Subcutaneous adipose tissue (tissue), 4 donors: ENCODE measurements around the gene AIF1L. TPM values are rescaled to one million over a fixed set of nuclear protein-coding genes. Genes with fewer than 3 reads are reported as not detected.

Source experiments
- CTCF ChIP-seq: fragments of 450-650 bp; IDR thresholded peaks from one replicate; pipeline ENCODE4 v1.5.1; 2016; ENCODE audit warnings: low read depth, mild to moderate bottlenecking, control low read depth, antibody characterized with exemption, moderate library complexity
- total RNA-seq, 4 donors: library from RNA; depleted of rRNA; stranded (reverse); fragments of >200 nt; gene quantifications; one replicate each; pipeline ENCODE4 v1.1.0, GENCODE V29; 2016

Gene AIF1L
- total RNA-seq, 4 donors from 2014 or later = 8.2 to 55.4 (median 19.4) TPM

- no peak for TF ChIP-seq CTCF
These were observed 43.8 kb downstream of the AIF1L start for GRCh38 chr9:131140112-131140511.

- no peak for TF ChIP-seq CTCF
These were observed 44.2 kb downstream of the AIF1L start for GRCh38 chr9:131140550-131140949.

GRCh38 chr9:131142160-131142559 lies 45.8 kb downstream of the AIF1L start:
- TF ChIP-seq CTCF = no peak

- TF ChIP-seq CTCF = no peak
These were observed 47.9 kb downstream of the AIF1L start for GRCh38 chr9:131144201-131144600.

GRCh38 chr9:131145245-131145644 lies 48.9 kb downstream of the AIF1L start:
- no peak for TF ChIP-seq CTCF

GRCh38 chr9:131146186-131146585 lies 49.9 kb downstream of the AIF1L start:
- no peak for TF ChIP-seq CTCF

- no peak for TF ChIP-seq CTCF
These were observed 51.9 kb downstream of the AIF1L start for GRCh38 chr9:131148276-131148675.
